ENCODE data around the gene SPEG.

DNA sequence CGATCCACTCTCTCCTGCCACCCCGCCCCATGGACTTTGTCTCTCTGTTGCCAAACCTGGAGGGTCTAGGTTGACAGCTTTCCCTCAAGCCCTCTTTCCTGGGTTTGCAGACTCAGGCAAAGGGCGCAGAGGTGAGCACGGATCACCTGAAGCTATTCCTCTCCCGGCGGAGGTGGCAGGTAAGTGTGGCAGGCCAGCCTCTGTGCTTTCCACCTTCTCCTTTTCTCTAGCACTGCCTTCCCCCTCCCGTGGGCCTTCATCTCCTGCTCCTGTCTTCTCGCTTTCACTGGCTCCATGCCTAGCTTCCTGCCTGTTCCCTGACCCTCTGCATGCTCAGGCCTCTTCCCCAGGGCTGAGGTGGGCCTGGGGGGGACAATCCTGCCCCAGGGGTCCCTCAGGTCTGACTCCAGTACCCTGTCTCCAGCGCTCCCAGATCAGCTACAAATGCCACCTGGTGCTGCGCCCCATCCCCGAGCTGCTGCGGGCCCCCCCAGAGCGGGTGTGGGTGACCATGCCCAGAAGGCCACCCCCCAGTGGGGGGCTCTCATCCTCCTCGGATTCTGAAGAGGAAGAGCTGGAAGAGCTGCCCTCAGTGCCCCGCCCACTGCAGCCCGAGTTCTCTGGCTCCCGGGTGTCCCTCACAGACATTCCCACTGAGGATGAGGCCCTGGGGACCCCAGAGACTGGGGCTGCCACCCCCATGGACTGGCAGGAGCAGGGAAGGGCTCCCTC lies 48.2 kb downstream of the SPEG start:
- TF ChIP-seq, protein P1, sequence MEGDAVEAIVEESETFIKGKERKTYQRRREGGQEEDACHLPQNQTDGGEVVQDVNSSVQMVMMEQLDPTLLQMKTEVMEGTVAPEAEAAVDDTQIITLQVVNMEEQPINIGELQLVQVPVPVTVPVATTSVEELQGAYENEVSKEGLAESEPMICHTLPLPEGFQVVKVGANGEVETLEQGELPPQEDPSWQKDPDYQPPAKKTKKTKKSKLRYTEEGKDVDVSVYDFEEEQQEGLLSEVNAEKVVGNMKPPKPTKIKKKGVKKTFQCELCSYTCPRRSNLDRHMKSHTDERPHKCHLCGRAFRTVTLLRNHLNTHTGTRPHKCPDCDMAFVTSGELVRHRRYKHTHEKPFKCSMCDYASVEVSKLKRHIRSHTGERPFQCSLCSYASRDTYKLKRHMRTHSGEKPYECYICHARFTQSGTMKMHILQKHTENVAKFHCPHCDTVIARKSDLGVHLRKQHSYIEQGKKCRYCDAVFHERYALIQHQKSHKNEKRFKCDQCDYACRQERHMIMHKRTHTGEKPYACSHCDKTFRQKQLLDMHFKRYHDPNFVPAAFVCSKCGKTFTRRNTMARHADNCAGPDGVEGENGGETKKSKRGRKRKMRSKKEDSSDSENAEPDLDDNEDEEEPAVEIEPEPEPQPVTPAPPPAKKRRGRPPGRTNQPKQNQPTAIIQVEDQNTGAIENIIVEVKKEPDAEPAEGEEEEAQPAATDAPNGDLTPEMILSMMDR (IDR thresholded peaks at IDR 0.05), result no peak
- no peak for TF ChIP-seq POLR2AphosphoS5 (IDR thresholded peaks at IDR 0.05)

Measured in prostate gland (tissue), 2 donors.